ENCODE results near the gene CELSR3. TPM values are rescaled to one million over a fixed set of nuclear protein-coding genes. Genes with fewer than 3 reads are reported as not detected.

Gene CELSR3
- total RNA-seq, 3 donors from 2014 or later, result 1.1 to 2.7 (median 2.3) TPM

DNA sequence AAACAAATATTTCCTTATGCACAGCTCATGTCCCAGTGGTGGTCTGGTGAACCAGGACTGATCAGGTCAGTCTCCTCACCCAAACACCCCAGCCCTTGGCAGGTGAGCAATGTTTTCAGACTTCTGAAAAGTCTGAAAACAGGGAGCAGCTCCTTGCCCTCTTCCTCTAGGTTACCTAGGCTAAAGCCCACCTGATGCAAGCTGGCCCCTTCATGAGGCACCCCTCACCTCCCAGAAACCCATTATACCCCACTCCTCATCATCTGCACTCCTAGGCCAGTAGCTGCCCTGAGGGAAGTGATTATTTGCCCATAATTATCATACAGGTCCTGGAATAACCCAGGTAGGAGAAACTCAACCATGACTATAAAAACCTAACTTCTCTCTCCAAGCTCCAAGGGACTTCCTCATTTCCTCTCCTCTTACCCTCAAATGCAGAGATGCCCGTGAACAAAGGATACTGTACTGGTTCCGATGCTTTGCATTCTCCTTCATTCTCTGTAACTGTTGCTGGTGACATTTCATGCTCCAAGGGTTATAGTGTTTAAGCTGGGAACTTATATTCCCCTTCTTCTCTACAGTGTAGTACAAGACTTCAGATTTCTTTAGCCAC, 28.3 kb upstream of the CELSR3 start:
- H3K36me3 ChIP-seq (ENCODE audit: low read depth), result peaks cover 26% of the 10 kb centered on the region
- H3K4me1 ChIP-seq (ENCODE audit: low read depth), result peaks cover 10% of the 10 kb centered on the region
- no peak for DNase-seq
- H3K9me3 ChIP-seq, result no peaks in the 10 kb centered on the region
- ATAC-seq, result no peak
- no peak overlapping the region for H3K4me3 ChIP-seq
- intact Hi-C loops (cut with DNase I, micrococcal nuclease), result no loop called here
- TF ChIP-seq, protein P1, sequence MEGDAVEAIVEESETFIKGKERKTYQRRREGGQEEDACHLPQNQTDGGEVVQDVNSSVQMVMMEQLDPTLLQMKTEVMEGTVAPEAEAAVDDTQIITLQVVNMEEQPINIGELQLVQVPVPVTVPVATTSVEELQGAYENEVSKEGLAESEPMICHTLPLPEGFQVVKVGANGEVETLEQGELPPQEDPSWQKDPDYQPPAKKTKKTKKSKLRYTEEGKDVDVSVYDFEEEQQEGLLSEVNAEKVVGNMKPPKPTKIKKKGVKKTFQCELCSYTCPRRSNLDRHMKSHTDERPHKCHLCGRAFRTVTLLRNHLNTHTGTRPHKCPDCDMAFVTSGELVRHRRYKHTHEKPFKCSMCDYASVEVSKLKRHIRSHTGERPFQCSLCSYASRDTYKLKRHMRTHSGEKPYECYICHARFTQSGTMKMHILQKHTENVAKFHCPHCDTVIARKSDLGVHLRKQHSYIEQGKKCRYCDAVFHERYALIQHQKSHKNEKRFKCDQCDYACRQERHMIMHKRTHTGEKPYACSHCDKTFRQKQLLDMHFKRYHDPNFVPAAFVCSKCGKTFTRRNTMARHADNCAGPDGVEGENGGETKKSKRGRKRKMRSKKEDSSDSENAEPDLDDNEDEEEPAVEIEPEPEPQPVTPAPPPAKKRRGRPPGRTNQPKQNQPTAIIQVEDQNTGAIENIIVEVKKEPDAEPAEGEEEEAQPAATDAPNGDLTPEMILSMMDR (IDR thresholded peaks at IDR 0.05), result no peak

DNA sequence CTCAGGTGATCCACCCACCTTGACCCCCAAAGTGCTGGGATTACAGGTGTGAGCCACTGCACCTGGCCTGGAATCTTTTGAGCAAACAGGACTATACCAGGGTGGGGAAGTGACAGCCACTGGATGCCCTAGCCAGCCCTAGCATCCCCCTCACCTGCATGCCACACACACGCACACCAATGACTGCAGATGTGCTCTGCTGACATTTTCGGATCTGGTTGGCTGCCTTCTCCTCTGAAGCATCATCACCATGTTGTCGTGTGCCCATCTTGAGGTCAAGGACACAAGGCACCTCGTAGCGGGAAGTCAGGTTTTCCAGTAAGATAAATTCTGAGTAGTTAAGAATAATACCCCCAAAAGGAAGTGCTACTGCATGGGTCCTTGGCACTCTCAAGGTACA, 26.7 kb upstream of the CELSR3 start:
- Histone ChIP-seq H3K36me3 (ENCODE audit: low read depth) (peaks cover 19% of the 10 kb centered on the region), H3K4me1 (ENCODE audit: low read depth) (peaks cover 10% of the 10 kb centered on the region), H3K4me3 (no peak overlapping the region), H3K9me3 (no peaks in the 10 kb centered on the region)
- ATAC-seq (no peak), DNase-seq (no peak)
- TF ChIP-seq, protein P1 (IDR thresholded peaks at IDR 0.05), result no peak
- intact Hi-C loops (cut with DNase I, micrococcal nuclease), result no loop called here

DNA sequence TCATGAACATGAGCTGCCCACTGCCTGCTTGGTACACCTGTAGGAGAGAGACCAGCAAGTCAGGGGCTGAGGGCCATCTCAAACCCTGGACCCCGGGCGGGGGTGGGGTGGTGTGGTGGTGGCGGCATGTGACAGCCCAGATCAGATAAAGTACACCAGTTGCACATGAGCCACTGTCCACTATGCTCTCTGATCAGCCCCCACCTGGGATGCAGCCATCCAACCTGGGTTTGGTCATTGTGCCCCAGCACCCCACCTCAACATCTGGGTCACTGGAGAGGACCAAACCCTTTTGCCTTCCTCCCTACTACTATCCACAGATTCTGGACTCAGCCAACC, 26.0 kb upstream of the CELSR3 start:
- ATAC-seq, result no peak
- intact Hi-C loops (cut with DNase I, micrococcal nuclease), result no loop called here
- no peaks in the 10 kb centered on the region for H3K9me3 ChIP-seq

DNA sequence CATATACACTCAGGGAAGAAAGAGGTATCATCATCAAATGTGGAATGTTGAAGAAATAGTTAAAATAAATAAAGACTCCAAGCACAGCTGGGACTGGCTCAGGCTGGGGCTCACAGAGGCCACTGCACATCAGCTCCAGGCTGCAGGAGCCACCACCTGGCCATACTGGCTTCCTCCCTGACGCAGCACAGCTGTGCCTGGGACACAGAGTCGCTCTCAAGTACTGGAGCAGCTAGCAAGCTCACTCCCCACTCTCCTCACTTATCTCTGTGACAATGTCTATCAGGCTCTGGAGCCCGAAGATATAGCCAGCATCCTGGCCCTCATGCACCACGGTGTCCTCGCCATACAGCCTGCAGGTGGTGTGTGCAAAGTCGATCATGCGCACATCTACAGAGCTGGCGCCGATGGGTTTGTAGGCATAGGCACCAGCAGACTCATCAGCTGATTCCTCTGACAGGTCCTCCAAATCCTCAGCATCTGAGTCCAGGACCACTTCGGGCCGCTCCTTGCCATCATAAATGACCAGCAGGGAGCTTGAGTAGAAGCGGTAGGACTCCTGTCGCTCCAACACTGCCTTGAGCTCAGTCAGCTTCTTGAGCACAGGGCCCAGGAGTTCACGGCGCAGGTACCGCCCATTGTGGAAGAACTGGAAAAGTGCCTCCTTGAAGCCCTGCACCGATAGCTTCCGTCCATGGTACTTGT, 25.5 kb upstream of the CELSR3 start:
- no peak overlapping the region for H3K4me3 ChIP-seq
- H3K4me1 ChIP-seq (ENCODE audit: low read depth), result peaks cover 19% of the 10 kb centered on the region
- DNase-seq, result no peak
- TF ChIP-seq, protein P1 (IDR thresholded peaks at IDR 0.05), result no peak
- H3K36me3 ChIP-seq (ENCODE audit: low read depth), result peaks cover 10% of the 10 kb centered on the region
- no peak for ATAC-seq
- intact Hi-C loops (cut with DNase I, micrococcal nuclease), result no loop called here
- no peaks in the 10 kb centered on the region for H3K9me3 ChIP-seq

More for the DNA sequence above, 26.0 kb upstream of the CELSR3 start:
- peaks cover 12% of the 10 kb centered on the region for H3K36me3 ChIP-seq (ENCODE audit: low read depth)
- no peak overlapping the region for H3K4me3 ChIP-seq
- DNase-seq, result no peak
- TF ChIP-seq, protein P1 (IDR thresholded peaks at IDR 0.05), result no peak
- peaks cover 16% of the 10 kb centered on the region for H3K4me1 ChIP-seq (ENCODE audit: low read depth)

DNA sequence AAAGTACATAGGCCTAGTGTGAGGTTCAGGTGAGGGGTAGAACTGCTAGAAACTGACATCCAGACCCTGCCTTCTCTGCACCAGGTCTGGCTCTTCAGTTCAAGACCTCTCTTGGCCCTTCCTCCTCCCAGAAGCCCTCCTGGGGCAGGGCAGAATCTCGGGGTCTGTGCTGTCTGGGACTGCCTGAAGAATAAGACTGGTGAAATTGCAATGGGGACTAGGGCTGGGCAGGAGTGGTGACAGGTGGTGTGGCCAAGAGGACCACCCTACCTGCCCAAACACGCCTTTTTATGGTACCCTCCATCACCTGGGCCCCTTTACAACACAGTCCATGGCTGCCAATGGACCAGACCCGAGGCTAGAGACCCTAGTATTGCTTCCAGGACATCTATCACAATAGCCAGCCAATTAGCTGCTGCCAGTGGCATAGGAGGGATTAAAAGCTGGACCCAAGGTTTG, 24.6 kb upstream of the CELSR3 start:
- H3K9me3 ChIP-seq, result no peaks in the 10 kb centered on the region
- peaks cover 10% of the 10 kb centered on the region for H3K36me3 ChIP-seq (ENCODE audit: low read depth)
- ATAC-seq (no peak), DNase-seq (no peak)
- H3K4me3 ChIP-seq, result no peak overlapping the region
- intact Hi-C loops (cut with DNase I, micrococcal nuclease), result no loop called here
- H3K4me1 ChIP-seq (ENCODE audit: low read depth), result peaks cover 19% of the 10 kb centered on the region
- TF ChIP-seq, protein P1 (IDR thresholded peaks at IDR 0.05), result no peak

Measured in mucosa of descending colon (tissue), 3 donors.